NCI-H2081 treated with DMSO at 0.1 percent for 48 hours (cell line): ENCODE data around the gene ERCC5.
A peak's percentile ranks its signal among the peaks of the same experiment; 100 is the strongest.

Source experiments
- DNase-seq: peaks from one replicate; lab custom pipeline; 2025; lab: John Stamatoyannopoulos, UW

The ERCC5 gene

DNA sequence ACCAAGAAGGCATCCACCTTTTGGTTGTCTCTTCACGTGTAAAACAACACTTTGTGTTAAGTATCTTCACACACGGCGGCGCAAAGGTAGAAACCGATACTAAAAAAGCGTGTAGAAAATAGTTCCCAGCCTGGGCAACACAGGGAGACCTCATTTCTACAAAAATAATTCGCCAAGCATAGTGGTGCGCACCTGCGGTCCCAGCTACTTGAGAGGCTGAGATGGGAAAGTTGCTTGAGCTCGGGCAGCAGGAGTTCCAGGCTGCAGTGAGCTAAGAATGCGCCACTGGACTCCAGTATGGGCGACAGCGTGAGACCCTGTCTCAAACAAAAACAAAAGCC is 573 bp upstream of the ERCC5 start:
- no peak for DNase-seq

DNA sequence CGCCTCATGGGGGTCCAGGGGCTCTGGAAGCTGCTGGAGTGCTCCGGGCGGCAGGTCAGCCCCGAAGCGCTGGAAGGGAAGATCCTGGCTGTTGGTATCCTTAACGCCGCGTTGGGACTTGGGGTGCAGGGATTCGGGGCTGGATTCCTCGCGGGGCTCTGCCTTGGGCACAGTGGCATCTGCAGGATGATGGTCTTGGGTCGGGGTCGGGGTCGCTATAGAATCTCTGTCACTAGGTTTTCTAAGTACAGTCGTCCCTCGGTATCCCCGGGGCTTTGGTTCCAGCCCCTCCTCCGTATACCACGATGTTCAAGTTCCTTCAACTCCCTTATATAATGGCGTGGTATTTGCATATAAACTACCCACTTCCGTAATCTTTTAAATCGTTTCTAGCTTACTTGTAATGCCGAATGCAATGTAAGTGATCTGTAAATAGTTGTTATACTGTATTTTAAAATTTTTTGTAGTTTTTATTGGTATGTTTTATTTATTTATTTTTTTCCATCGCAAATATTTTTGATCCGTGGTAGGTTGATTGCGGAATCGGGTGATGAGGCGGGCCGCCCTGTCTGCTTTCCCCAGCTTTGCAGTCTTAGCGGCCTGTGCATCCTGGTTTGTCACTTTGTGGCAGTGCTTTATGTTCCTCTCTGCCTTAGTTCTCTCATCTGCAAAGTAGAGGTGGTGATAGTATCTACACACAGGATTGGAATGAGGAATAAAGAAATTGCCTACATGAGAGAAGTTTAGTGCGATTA is 606 bp downstream of the ERCC5 start:
- DNase-seq = no peak

DNA sequence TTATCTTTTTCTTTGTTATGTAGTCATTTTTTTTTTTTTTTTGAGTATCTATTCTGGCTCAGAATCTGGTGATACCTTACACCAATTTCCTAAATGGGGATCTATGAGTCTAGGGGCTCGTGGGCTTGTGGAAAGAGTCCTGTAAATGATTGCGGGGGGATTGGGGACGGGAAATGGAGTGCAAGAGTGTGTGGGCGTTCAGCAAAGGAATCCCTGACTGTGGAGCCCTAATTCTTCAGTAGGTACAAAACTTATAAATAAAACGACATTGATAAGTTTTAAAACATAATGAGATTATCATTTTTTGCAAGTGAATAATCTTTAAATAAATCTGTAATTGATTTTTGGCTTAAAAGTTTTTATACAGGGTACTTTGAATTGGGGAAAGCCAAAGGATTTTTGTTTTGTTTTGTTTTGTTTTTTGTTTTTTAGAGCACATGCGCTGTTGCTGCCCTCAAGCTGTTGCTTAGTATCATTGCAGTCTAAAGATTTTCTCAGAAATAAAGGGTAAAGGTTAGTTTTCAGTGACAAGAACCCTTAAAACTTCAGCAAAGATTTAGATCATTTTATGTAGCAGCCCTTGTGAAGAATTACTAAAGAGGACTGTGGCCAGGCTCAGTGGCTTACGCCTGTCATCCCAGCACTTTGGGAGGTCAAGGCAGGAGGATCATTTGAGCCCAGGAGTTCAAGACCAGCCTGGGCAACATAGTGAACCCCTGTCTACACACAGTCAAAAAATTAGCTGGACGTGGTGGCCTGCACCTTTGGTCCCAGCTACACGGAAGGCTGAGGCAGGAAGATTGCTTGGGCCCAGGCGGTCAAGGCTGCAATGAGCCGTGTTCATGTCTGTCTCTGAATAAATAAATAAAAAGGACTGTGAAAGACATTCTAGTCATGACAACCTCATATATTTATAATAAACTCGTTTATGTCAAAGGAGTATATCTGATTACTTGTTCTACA is 1.7 kb downstream of the ERCC5 start:
- no peak for DNase-seq

DNA sequence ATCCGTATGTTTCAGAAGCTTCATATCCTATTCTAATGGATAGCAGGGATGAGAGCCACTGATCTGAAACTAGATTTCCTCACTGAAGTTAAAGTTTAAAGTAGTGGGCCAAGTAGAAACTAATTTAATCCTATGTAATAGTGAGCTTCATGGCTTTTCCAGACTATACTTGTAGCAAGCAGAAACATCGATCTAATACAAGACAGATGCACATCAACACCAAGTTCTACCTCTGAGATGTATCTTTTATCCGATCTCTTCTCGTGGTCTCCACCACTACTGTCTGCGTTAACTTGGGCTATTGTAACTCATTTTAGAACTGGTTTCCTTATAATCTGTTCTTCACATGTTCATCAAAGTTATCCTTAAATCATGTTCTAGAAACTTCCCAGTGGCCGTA is 3.1 kb downstream of the ERCC5 start:
- DNase-seq = no peak

DNA sequence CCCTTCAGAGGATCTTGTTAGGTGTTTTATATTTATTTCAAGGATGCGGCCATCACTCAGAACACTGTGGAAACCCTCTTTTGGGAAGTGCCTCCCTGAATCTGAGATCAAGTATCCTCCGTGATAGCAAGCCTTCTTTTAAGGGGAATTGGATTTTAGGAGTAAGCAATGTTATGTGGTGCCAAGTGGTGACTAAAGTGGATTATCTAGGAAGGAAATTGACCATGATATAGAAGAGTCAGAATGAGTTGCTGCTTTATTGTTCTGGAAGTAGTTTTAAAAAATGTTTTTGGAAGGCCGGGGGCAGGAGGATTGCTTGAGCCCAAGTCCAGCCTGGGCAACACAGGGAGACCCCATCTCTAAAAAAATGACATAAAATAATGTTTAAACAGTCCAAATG is 6.7 kb downstream of the ERCC5 start:
- no peak for DNase-seq

DNA sequence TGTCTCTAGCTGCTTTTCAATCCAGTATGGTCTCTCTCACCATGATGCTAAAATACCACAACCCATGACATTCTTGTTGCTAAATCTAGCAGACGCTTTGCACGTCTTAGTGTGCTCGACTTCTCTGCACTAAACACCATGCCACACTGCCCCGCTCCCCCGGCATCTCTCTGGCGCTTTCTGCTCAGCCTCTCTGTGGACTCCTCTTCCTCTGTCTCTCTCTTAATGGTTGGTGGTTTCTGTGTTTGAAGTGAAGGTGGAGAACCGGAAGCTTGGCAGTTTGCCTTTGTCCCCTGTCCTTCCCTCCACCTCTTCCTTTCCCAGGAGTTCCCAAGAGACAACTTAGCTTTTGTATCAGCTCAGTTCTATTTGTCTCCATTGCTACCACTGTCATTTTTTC is 8.8 kb downstream of the ERCC5 start:
- DNase-seq = no peak

DNA sequence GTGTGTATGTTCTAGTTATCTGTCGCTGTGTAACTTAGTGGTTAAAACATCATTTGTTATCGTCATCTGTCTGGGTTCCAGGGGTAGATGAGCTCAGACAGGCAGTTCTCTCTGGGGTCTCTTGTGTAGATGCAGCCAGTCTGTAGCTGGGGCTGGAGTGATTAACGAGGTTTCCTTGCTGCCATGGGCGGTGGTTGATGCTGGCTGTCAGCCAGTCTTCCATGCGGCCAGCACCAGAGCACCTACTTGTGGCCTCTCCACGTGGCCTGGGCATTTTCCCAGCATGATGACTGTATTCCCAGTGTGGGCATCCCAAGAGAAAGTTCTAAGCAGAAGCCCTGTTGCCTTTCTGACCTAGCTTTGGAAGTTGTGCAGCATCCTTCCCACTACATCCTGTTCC is 10.7 kb downstream of the ERCC5 start:
- DNase-seq = no peak

DNA sequence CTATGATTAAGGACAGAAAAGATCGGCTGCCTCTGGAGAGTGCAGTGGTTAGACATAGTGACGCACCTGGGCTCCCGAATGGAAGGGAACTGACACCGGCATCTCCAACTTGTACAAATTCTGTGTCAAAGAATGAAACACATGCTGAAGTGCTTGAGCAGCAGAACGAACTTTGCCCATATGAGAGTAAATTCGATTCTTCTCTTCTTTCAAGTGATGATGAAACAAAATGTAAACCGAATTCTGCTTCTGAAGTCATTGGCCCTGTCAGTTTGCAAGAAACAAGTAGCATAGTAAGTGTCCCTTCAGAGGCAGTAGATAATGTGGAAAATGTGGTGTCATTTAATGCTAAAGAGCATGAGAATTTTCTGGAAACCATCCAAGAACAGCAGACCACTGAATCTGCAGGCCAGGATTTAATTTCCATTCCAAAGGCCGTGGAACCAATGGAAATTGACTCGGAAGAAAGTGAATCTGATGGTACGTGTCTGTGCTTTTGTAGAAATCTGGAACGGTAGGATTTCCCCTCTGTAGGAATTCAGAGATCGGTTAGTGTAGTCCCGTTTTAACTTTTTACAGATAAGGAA is 16.9 kb downstream of the ERCC5 start:
- no peak for DNase-seq

DNA sequence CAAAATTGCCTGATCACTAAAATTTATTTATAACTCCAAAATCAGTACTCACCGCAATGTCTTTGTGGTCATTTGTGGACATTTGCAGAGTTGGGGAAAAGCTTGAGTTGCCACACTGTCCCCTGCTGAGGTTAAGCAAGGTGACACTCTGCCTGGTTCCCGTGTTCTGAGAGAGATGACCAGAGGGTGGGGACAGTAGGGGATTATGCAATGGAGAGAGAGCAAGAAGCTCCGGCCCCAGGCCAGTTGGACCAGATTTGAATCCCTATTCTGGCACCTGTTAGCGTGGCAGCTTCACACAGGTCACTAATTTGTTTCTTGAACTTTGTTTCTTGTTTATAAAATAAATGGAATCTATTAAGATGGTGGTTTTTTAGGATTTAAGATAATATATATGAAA is 17.8 kb downstream of the ERCC5 start:
- no peak for DNase-seq

DNA sequence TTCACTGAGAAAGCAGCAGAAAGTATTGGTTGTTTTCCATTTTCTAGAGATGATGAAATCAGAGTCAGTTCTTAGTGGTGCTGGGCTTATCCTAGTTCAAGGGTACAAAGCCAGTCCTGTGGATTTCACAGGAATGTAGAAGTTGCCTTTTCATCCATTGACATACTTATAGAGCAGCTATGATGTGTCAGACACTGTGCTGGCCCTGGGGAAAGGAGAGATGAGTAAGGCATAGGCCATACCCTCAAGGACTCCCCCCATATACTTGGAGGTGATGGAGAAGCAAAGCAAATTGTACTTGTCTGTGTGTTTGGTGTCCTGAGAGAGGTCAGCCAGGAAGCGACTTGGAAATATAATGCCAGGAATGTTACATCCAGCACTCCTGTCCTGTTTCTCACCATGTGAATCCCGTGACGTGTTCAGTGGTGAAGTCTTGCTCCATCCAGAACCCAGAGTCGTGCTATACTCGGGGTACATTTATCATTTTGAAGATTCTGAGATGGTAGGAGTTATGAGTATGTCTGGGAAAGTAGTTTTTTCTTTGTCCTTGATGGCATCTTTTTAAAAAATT is 22.6 kb downstream of the ERCC5 start:
- DNase-seq = no peak

DNA sequence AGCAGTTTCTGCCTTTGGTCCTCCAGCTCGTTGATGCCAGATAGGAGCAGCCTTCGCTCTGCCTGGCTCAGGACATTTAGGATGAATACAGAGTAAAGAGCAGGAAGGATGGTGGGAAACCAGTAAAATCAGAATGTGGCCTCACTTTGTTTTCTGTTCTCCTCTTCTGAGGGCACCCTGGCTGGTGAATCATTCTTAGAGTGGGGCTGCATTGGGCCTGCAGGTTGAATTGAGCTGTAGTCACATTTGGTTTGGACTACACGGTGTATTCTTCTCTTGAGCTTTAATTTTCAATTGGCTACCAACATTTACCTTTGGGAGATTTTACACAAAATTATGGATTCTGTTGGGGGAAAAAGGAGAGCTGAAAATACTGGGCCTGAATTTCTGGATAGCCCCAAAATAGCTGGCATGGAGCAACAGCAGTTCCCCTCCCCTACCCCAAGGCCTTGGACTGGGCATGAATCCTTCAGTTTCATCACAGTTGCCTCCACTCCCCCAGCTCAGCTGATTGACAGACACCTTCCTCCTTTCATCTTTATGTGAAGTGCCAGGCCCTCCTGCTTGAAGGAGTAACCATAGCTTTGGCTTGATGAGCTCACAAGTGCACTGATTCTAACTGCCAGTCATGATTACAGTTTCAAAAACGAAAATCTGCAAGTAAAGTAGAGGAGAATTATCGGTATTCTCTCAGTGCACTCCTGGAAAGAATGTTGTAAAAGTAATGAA is 24.3 kb downstream of the ERCC5 start:
- no peak for DNase-seq

DNA sequence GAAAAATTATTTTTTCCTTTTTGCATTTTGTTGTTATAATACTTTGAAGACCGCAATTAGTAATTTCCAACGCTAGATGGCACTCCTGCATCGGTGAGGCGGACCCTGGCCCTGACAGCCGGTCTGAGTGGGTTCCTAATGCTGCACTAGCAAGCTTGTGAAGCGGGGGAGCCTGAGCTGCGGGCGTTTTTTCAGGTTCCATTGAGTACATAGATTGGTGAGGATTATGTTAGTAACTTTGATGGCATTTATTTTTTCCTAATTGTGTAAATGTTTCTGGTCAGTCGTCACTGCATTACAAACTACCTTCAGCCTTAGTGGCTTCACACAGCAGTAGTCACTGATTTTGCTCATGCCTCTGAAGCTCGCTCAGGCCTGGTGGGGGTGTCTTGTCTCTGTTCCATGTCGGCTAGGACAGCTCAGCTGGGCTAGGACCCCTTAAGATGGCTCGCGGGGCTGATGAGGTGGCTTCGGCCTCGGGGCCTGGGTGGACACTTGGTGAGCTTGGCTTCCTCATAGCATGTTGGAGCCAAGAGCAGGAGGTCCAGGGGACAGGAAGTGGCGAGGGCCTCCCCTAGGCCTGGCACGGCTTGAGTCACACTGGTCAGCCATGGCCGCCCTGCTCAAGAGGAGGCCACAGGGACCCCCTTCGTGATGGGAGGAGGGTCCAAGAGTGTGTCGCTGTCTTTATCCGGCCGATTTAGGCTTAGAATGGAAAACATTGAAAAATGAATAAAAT is 25.0 kb downstream of the ERCC5 start:
- peak; percentile 21 for DNase-seq

DNA sequence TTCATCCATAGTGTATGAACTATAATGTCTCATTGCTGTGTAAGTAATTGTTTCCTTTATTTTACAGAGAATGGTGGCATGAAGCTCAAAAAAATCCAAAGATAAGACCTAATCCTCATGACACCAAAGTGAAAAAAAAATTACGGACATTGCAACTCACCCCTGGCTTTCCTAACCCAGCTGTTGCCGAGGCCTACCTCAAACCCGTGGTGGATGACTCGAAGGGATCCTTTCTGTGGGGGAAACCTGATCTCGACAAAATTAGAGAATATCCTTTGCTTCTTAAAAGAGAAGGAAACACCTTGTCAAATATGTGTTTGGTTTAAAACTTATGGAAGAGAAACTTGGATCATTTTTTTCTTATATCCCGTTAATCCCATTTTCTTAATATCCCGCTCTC is 26.3 kb downstream of the ERCC5 start:
- DNase-seq = no peak

DNA sequence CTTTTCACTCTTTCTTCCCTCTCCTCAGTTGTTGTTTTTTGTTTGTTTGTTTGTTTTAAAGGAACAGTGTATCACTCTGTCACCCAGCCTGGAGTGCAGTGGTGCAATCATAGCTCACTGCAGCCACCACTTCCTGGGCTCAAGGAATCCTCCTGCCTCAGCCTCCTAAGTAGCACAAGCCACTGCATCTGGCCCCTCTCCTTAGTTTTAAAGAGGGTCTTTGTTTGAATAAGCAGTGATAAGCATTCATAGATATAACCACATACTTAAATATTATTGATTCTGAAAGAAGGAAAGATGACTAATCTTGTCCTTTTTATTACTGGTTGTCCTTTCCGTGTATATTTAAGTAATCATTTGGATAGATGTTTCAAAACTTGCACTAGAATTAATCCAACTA is 26.7 kb downstream of the ERCC5 start:
- no peak for DNase-seq

DNA sequence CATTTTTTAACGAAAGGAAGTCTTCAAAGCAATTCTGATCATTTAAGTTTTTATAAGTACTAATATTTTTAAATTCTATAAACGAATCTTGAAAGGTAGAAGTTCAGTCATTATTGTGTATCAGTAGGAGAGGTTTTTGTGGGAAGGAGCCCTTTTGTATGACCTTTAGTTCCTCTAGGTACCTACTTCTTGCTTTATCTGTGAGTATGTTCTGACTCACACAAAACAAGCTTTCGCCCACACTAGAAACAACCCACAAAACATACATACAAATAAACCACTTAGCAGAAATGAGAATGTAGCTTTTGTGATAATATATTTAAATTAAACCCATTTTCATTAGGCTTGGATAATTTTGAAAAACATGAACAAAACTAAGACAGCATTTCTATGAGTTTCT is 27.8 kb downstream of the ERCC5 start:
- no peak for DNase-seq

DNA sequence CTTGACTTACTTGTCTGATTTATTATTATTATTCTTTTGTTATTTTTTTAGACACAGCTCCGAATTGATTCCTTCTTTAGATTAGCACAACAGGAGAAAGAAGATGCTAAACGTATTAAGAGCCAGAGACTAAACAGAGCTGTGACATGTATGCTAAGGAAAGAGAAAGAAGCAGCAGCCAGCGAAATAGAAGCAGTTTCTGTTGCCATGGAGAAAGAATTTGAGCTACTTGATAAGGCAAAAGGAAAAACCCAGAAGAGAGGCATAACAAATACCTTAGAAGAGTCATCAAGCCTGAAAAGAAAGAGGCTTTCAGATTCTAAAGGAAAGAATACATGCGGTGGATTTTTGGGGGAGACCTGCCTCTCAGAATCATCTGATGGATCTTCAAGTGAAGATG is 29.4 kb downstream of the ERCC5 start:
- no peak for DNase-seq

DNA sequence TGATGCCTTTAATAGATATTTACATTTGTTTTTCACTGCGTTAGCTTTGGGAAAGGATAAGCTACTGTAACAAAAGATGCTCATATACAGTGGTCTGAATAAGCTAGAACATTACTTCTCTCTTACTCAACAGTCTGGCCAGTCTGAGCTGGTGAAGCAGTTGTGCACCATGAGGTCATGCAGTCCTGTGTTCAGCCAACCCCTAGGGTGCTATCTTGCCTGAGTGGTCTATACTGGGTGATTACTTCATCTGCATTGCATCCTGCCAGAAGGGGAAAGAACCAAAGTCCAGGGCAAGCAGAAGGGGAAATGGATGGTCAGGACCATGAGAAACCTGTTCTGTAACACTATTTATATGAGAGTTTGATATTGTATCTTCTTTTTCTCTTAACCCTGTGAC is 31.5 kb downstream of the ERCC5 start:
- DNase-seq = no peak

DNA sequence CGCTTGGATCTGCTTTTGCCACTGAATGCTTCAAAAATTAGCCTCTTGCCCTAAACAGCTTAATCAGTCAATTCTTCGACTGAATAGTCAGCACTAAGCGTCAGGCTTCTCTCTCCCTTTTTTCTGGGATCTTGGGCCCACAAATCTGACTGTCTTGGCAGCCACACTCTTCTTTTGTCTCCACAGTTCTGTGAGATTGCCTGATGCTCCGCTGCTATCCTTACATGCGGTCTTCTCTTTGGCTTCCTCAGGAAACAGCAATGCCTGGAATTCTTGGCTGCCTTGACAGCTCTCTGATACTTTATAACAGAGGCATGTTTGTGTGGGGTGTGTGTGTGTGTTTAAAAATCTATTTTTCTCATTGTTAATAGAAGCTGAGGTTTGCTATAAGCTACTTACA is 32.6 kb downstream of the ERCC5 start:
- DNase-seq = no peak

DNA sequence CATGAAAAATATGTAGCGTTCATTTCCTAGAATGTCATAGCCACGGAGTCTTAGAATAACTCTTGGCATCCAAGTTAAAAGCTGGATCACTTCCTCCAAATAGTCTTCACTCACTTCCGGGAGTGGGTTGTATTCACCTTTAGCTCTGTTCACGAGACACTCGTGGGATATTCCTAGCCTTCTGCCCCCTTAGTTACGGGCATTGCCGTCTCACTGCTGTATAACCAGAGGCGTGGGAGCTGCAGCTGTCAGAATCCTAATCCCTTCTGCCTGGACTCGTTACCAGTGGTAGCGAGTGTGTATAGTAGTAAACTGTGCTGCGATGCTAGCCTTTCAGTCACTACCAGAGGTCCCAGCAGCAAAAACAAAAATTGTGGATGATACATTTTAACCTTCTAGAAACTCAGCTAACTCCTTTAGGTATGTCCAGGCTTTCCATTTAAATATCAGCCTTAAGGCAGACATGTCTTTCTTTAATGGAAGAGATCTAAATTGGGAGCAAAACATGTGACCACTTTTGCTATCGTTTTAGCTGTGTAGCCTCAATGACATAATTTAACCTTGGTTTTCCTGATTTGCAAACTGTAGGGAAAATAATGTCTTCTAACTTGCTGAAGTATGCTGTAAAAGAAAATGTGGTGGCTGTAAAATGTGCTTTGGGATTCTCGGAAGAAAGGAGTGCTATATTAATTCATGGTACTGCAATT is 34.1 kb downstream of the ERCC5 start:
- no peak for DNase-seq

DNA sequence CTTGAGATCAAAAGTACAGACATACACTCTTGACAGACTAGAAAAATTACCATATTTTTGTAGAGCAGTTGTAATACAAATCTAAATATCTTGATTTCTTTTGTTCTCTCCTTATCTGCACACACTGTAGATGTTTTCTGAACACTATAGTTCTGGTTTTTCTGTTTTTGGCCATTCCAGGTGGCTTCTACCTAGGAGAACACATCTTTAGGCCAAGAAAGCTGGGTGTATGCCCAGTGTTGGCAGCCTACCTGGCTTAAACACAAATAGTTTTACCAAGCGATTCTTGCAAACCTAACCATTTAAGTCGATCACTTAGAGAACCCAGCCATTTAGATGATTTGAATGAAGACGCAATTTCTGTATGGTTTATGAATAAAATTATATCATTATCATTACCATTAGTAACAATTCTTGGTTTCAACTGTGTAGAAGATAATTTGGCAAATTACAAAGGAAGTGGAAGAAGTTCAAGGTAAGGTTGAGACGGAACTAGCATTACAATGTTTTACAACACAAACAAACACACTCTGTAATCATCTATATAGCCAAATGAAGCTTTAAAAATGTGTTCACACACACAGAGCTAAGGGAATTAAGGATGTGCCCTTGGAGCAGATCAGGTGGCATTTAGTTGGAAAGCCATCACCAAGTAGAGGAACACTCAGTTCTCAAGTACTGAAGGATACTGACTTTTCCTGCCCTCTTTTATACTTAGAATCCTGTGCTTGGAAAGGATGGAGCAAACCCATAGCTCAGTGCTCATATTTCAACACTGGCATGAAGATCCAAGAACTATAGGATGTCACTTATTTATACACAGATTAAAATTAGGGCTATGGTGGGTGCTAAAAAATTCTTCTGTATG is 36.2 kb downstream of the ERCC5 start:
- no peak for DNase-seq
